ENCODE data around the gene ANKRD13D.
A peak's percentile ranks its signal among the peaks of the same experiment; 100 is the strongest.

The ANKRD13D gene

GRCh38 chr11:67322049-67322448 is 32.9 kb downstream of the ANKRD13D start:
- no peak for DNase-seq

DNA sequence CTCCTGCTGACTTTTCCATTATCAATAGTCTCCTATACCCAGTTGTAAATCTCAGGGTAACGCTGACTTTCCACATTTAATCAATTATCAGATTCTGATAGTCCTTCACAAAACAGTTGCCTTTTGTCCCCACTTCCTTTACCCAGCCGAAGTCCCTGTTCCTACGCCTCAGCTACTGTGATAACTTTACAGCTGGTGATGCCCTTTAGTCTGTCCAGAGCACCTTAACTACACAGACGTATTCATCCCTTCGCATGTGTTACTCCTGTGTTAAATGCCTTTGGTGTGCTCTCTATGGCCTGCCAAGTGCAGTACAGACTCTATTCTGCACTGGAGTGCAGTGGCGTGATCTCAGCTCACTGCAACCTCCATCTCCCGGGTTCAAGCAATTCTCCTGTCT is 34.4 kb downstream of the ANKRD13D start:
- no peak for DNase-seq

GRCh38 chr11:67332081-67332691 is 43.1 kb downstream of the ANKRD13D start:
- no peak for DNase-seq

DNA sequence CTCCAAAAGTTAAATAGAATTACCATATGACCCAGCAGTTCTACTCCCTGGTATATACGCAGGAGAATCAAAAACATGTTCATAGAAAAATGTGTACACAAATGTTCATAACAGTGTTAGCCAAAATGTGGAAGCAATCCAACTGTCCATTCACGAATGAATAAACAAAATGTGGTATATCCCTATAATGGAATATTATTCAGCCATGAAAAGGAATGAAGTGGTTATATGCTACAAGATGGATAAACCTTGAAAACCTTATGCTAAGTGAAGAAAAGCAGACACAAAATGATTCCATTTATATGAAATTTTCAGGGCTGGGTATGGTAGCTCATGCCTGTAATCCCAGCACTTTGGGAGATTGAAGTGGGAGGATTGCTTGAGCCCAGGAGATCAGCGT is 48.2 kb downstream of the ANKRD13D start:
- DNase-seq: no peak

DNA sequence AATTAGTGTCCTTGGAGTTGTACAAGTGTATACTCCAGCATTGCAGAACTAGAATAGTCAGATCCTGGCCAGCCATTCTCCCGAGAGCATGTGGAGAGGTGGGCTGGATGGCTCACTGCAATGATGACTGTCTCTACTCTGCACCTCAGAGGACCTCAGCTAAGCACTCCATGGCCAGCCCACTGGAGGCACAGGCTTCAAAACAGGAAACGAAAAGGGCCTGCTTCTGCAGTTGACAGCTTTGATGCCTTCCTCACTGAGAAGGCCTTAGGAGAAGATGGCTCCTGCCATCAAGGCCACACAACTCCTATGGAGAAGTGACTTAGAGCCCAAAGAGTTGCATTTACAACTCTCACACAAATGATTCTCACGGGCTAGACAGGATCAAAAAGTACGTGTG is 55.2 kb downstream of the ANKRD13D start:
- DNase-seq: no peak

DNA sequence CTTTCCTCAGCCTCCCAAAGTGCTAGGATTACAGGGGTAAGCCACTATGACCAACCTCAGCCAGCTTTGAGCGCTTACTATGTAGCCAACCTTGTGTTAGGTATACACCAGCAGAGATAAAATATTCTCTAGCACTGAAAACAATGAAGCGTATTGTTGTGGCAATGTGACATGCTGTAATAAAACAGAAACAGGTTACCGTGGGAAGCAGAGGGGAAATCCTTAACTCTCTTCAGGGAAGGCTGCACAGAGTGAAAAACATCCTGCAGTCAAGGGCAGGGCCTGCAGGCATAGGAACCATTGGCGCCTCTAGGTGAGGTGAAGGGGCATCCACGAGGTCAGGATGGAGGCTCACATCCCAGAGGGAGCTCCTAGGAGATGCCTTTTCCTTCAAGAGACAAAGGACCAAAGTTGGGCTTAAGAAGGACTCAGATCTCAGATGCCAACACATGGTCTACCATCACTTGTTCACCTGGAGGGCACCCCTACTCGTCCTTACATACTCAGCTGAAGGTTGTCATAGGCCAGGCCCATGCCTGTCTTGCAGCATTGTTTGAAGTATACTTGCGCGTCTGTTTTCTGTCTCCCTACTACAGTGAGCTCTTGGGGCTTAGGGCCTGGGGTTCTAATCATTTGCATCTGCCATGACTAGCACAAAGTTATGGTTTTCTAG is 56.3 kb downstream of the ANKRD13D start:
- no peak for DNase-seq

- DNase-seq: no peak
These were observed 57.1 kb downstream of the ANKRD13D start for GRCh38 chr11:67345920-67346819.

GRCh38 chr11:67347964-67348749 is 59.1 kb downstream of the ANKRD13D start:
- DNase-seq: no peak

DNA sequence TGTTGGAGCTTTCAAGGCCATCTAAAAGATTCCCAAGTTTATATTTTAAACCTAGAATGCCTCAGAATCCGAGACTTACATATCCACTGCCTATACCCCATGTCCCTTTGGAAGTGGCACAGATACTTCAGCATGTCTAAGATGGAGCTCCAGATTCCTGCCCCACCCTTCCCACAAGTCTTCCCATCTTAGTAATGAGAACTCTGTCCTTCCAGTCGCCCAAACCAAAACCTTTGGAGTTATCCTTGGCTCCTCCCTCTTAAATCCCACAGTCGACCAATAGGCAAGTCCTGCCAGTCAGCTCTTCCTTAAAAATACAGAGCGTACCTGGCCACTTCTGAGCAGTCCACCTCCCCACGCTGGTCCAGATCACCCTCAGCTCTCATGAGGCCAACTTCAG is 59.9 kb downstream of the ANKRD13D start:
- DNase-seq: no peak

DNA sequence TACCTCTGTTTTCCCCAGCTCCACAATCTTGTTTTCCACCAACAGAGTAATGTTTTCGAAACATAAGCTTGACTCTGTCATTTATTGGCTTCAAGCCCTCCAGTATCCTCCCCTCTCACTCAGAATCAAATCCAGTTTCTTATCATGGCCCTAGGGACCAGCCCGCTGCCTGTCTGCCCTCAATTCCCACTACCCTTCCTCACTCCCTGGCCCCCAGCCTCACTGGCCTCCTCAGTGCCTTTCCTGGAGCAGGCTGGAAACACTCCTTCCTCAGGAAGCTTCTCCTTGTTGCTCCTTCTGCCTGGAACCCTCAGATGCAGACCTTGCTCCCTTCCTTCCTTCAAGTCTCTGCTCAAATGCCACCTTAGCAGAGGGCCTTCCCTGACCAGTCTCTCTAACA is 60.4 kb downstream of the ANKRD13D start:
- DNase-seq: no peak

DNA sequence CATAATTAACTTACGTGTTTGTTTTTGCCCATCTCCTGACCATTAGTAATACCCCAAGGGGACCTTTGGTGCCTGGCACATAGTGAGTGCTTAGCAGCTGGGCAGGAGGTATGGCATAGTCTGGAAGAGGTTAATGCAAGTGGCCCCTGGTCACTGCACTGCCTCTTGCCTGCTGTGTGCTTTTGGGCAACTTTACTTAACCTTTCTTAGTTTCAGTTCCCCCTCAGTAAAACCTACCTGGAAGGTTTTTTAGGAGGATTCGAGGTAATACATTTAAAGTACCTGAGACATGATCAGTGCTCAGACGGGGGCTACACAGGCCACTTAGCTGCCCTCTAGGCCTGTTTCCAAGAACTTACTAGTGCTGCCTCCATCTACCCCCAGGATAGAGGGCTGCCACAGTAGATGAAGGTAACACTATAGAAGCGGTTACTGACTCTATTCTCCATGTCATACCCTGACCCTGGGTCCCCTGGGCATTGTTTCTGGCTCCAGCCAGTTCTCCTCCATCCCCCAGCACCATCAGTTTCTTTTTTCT is 60.9 kb downstream of the ANKRD13D start:
- no peak for DNase-seq

GRCh38 chr11:67351275-67352005 is 62.3 kb downstream of the ANKRD13D start:
- peak in 1 of 2 experiments; percentile 13 for DNase-seq
